ENCODE results near the gene CD82. TPM values are rescaled to one million over a fixed set of nuclear protein-coding genes. Genes with fewer than 3 reads are reported as not detected.
"Not testable (repeated sequence)": the region's sequence is repeated elsewhere in the genome, so short reads cannot be mapped to it uniquely, and the experiment has no call there.

Gene CD82
- total RNA-seq, 4 donors from 2014 or later, result 8.9 to 30.6 (median 20.3) TPM

- DNase-seq (ENCODE audit: low spot score), result no peak
- TF ChIP-seq, protein P1, sequence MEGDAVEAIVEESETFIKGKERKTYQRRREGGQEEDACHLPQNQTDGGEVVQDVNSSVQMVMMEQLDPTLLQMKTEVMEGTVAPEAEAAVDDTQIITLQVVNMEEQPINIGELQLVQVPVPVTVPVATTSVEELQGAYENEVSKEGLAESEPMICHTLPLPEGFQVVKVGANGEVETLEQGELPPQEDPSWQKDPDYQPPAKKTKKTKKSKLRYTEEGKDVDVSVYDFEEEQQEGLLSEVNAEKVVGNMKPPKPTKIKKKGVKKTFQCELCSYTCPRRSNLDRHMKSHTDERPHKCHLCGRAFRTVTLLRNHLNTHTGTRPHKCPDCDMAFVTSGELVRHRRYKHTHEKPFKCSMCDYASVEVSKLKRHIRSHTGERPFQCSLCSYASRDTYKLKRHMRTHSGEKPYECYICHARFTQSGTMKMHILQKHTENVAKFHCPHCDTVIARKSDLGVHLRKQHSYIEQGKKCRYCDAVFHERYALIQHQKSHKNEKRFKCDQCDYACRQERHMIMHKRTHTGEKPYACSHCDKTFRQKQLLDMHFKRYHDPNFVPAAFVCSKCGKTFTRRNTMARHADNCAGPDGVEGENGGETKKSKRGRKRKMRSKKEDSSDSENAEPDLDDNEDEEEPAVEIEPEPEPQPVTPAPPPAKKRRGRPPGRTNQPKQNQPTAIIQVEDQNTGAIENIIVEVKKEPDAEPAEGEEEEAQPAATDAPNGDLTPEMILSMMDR (IDR thresholded peaks at IDR 0.05), result no peak
- ATAC-seq (ENCODE audit: low FRiP score), result no peak
Measured at GRCh38 chr11:44657836-44658505, 92.5 kb downstream of the CD82 start.

DNA sequence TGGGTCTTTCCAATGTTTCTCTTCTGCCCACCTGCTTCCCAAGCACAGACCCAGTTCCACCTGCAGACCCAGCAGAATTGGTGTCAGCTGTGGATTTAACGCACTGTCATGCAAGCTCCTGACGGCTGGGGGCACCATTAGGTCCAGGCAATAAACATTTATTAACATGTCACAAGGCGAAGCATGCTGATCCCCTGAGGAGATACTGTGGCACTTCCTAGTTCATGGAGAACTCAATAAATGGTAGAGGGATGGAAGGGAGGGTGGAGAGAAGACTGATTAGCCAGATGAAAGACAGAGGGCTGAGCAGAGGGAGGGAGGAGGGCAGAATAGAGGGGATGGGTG lies 93.0 kb downstream of the CD82 start:
- DNase-seq (ENCODE audit: low spot score) (no peak), ATAC-seq (ENCODE audit: low FRiP score) (no peak)
- TF ChIP-seq, protein P1 (IDR thresholded peaks at IDR 0.05), result no peak

DNA sequence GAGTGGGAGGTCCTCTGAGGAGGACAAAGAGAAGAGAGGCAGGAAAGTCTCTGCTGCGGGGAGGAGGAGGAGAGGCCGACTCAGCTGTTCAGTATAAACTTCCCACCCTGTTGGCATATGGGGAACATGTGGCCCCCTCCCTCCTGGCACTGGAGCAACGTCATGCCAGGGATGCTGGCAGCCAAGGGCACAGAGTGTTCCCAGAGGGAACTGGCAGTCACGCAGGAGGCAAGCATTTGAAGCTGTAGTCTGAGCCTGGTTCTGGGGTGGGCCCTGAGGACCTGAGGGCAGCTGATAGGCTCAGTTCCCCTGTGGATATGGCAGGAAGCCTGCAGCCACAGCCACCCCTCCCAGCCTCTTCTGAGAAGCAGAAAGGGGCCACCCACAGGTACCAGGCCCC lies 94.2 kb downstream of the CD82 start:
- TF ChIP-seq, protein P1 (IDR thresholded peaks at IDR 0.05), result no peak
- DNase-seq (ENCODE audit: low spot score) (no peak), ATAC-seq (ENCODE audit: low FRiP score) (no peak)

DNA sequence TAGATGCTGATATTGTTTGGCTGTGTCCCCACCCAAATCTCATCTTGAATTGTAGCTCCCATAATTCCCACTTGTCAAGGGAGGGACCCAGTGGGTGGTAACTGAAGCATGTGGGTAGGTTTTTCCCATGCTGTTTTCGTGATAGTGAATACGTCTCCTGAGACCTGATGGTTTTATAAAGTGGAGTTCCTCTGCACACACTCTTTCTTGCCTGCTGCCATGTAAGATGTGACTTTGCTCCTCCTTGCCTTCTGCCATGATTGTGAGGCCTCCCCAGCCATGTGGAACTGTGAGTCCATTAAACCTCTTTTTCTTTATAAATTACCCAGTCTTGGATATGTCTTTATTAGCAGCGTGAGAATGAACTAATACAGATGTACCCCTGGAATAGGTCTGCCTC lies 95.1 kb downstream of the CD82 start:
- ATAC-seq (ENCODE audit: low FRiP score); DNase-seq (ENCODE audit: low spot score): not testable (repeated sequence)

DNA sequence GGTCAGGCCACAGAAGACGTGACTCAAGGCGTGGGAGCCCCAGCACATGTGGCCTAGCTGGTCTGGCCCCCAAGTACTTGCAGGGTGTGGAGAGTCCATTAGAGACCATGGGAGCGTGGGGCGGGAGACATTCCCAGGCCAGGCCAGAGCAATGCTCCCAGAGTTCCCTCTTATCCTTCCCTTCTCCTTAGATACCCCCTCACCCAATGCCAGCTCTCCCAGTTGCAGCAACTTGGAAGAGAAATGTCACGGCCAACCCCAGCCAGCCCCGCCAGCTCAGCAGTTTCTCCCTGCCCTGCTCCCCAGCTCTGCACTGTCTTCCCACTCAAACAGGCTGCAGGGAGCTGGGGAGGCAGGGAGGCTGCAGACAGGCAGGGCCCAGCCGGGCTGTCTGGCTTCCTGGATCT lies 95.9 kb downstream of the CD82 start:
- ATAC-seq (ENCODE audit: low FRiP score), result no peak
- DNase-seq (ENCODE audit: low spot score), result no peak
- TF ChIP-seq, protein P1 (IDR thresholded peaks at IDR 0.05), result no peak

Small RNA genes lying within 50 kb of the gene (small RNA-seq; reads per million reads assigned to genes)
- not detected for gene AC104010.1

Other genes with a start within 250 kb of the CD82 start
- 10 to 100 TPM in 1 of 4 donors, 1 to 10 TPM in 3; 2.2 to 18.1 (median 3.4) TPM for gene TSPAN18, start 161.3 kb downstream of the CD82 start, total RNA-seq

All from omental fat pad (tissue), 4 donors.